Stimulated activated CD8-positive, alpha-beta memory T cell treated with anti-CD3 and anti-CD28 coated beads, Interleukin-15, amount 100 ng/mL, for 48 hours (primary cell): Measurements from ENCODE around the gene NFATC1.

Experiments used
- DNase-seq, 2 donors: peaks; one replicate each; pipeline ENCODE4 v3.0.0-alpha.2; 2020; ENCODE audit warnings: low read depth in 2 of 2

NFATC1 gene

GRCh38 chr18:79554321-79554720 is 158.6 kb downstream of the NFATC1 start:
- no peak for DNase-seq

DNA sequence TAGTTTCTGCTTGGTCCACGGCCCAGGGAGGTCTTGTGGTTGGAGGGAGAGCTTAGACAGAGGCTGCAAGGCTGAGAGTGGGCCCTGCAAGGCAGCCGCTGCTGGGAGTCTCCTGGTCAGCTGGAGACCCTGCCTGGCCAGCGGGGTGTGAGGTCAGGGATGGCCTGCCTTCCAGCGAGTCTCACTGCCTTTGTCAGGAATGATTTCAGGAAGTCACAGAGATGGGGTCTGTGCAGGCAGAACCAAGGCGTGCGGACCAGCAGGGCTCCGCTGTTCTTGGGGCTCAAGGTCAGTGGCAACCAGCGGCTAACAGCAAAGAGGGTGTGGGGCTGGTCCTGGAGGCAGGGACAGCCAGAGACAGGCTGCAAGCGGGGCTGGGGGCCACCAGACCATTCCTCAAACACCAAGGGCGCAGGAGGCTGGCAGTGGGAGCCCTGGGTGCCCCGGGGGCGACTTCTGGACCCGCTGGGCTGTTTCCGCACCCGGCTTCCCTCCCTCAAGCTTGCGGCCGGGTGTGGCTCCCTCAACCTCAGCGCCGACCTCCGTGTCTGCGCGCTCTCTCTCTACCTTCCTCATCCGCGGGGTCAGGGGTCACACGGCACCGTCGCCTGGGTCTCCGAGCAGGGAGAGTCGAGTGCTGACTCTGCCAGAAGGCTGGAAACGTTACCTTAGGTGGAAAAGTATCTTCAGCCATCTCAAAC is 159.4 kb downstream of the NFATC1 start:
- DNase-seq, result no peak

DNA sequence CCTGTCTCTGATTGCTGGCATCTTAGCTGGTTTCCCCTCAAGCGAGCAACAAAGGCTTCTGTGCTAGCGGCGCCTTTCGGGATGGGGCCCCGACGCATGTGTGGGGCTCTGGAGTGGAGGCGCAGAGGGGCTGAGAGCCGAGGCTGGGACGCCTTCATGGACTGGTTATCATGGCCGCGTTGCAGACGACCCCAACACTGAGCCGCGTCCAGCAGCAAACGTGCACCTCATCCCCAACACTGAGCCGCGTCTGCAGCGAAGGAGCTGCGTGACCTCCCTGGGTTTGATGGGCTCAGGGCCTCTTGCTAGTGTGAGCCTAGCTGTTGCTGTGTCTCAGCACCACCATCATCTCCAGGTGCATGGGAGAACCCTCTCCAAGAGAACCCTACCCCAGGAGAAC is 160.2 kb downstream of the NFATC1 start:
- DNase-seq, result no peak

DNA sequence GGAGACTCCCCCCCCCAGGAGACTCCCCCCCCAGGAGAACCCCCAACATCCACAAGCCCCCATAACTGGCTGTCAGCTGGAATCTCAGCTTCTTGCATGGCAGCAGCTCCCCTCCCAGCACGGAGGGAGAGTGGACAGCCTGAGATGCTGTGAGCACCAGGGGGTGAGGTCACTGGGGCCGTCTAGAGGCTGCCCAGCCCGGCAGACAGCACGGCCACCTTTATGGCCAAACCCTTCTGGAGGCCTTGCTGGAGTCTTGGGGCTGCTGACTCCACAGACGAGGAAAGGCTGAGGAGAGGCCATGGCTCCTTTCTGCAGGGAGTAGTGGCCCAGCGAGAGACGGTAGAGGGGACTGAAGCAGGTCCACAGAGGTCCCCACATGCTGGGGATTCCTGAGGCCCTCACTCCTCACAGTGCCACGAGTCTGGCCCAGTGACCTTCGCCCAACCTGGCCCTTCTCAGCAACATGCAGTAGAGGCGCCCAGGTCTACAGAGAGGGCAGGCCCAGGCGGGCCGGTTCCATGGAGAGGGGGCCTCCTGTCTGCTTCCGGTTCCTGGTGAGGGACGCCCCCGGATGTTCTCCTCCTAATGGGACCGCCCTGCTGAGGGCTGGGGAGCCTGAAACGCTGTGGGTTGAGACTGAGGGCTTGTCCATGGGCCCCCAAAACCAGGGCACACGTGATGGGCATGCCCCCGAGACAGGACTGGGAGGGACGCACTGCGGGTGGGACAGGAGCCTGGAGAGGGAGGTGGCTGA is 161.3 kb downstream of the NFATC1 start:
- no peak for DNase-seq

DNA sequence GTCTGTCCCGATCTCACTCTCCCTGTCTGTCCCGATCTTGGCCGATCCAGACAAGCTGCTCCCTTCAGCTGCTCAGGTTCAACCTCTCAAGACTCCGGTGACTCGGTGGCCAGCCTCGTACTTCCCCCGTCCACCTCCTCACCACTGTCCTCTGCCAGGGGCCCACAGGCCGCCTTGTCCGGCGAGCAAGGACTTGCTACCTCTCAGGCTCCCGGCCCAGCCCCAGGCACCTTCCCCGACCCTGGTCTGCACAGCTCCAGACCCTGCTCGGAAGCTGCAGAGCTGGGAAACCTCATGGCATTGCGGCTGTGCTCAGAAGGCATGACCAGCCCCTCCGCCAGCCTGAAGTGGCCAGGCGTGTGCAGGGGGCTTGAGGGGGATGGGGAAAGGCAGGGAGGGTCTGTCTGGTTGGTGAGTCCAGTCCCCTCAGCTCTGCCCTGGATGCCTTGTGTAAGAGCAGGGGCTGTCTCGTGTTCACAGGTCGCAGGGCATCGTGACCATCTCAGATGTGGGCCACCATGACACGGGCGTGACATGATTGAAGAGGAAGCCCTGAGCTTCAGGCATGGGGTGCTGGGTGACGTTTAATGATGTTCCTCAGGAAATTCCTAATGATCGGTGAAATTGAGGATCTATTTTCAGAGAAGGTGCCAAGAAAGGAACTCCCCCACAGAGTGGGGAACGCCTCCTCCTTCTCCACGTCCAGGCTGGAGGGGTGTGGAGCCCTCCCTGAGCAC is 162.6 kb downstream of the NFATC1 start:
- no peak for DNase-seq

GRCh38 chr18:79558933-79559416 is 163.2 kb downstream of the NFATC1 start:
- no peak for DNase-seq

GRCh38 chr18:79559436-79559835 is 163.7 kb downstream of the NFATC1 start:
- no peak for DNase-seq

DNA sequence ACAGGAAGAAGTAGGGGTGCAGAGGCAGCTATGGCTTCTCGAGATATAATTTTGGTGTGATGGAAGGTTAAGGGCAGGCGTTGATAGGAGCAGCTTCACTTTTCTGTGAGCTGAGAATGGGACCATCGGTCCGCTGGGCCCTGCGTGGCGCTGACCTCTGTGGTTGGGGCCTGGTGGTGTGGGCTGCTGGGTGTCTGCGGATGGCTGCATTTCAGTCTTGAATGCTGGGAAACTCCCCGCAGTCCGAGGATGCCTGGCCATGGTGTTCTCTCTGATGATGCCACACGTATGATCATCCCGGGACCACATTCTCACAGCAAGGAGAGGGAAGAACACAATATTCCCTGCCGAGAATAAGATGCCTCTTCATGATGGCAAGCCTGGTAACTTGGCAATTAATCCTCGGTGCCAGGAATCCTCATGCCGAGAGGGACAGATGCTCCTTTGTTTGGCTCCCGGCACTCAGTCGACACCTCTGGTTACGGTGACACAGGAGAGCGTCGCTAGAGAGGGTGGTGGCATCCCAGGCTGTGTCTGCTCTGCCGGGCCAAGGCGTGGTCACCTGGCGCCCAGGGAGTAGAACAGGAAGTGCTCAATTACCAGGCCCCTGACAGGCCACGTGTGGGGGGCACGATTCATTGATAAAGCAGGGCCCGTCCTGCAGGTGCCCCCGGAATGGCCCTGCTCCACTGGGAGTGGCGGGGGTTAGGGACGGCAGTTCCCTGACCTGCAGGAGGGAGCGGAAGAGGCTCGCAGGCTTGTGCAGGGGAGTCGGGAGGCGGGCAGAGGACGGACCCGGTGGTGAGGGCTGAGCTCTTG is 164.5 kb downstream of the NFATC1 start:
- no peak for DNase-seq

DNA sequence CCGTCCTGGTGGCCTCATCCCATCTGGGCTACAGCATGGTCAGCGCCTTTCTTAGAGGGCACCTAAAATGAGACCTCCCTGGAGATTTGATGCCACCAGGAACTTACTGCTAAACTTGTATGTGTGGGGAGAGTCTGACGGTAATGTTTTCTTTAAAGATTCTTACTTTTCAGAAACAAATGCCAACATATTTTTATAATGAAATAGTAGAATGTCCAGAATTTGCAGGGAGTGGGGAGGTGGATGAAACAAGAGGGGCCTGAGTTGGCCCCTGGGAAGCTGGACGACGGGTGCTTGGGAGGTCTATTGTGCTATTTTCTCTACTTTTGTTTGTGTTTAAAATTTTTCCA is 165.1 kb downstream of the NFATC1 start:
- DNase-seq, result no peak

- DNase-seq, result no peak
Observed at GRCh38 chr18:79563949-79564348, 168.2 kb downstream of the NFATC1 start.

DNA sequence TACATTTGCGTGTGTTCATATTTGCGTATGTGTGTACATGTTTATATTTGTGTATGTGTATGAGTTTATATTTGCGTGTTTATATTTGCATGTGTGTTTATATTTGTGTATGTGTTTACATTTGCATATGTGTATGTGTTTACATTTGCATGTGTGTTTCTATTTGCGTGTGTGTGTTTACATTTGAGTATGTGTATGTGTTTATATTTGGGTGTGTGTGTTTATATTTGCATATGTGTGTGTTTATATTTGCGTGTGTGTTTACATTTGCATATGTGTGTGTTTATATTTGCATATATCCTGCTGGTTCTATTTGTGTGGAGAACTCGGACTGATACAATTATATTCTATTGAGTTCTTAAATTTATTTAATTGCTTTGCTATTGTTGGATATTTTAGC is 168.7 kb downstream of the NFATC1 start:
- no peak for DNase-seq

DNA sequence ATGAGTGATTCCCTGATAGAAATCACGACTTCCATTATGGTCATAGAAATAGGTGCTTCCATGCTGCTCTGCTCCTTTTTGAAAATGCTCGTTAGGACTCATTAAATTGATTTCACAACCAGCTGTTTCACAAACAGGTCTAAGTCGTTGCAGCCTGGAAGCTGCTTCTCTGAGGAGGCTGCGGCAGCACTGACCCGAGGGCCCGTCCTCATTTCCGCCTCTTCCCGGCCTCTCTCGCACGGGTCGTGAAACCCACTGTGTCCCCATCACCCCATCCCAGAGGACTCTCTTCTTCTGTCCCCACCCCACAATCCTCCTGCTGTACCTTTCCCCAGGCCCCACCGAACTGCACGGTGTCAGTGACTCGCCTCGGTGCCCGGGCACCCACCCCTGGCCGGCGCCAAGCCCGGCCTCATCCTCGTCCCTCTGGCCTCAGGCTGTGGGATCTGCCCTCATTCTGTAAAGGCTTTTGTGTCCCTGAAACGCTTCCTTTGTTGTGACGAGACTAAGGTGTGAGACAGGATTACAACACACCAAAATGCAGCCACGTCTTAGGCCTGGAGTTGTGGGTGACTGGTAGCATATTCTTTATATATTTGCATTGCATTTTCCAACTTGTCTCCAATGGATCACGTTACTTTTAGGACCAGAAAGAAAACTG is 171.2 kb downstream of the NFATC1 start:
- DNase-seq, result no peak

- no peak for DNase-seq
Observed at GRCh38 chr18:79567481-79568147, 171.9 kb downstream of the NFATC1 start.

DNA sequence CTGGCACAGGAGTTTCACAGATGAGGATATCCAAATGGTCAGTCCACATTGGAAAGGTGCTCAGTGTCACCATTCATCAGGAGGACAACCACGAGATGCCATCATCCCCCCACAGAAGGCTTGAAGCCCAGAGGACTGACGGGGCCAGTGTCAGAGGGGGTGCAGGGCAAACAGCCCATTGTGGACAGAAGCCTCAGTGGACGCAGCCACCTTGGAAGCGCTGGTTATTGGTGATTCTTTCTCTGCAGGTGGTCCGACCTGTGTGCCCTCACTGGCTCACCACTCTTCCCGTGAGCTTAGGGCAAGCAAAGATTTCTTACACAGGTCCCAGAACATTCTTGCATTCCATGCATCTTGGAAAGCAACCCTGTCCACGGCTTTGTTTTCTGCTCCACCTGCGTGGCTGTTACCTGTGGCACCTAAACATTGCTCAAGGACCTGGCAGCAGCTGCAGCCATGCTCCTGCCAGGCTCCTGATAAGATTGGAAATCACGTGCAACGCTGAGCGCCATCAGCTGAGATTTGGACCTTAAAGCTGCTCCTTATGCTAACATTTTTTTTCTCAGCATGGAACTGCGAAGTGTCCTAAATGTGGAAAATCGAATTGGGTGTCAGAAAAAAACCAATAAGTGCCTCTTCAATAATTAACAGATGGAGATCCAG is 172.9 kb downstream of the NFATC1 start:
- DNase-seq, result no peak

DNA sequence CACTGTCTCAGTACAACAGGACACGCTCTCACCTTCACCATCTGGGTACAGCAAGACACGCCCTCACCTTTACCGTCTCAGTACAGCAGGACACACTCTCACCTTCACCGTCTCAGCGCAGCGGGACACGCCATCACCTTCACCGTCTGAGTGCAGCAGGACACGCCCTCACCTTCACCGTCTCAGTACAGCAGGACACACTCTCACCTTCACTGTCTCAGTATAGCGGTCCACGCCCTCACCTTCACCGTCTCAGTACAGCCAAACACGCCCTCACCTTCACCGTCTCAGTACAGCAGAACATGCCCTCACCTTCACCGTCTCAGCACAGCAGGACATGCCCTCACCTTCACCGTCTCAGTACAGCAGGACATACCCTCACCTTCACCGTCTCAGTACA is 174.0 kb downstream of the NFATC1 start:
- no peak for DNase-seq

GRCh38 chr18:79570266-79571201 is 174.8 kb downstream of the NFATC1 start:
- peak in 1 of 2 donors; percentile 20 for DNase-seq

- DNase-seq, result no peak
Observed at GRCh38 chr18:79571211-79572092, 175.7 kb downstream of the NFATC1 start.
